GM12878 (cell line): ENCODE data around the gene CTSH. TPM values are rescaled to one million over a fixed set of nuclear protein-coding genes. Genes with fewer than 3 reads are reported as not detected.

Source experiments
- ATAC-seq: fragments of 200-7000 bp; cut with Tn5 transposase; 3 replicates; pipeline ENCODE4 v1.9.1; 2020; ENCODE audit warnings: mild to moderate bottlenecking, moderate library complexity
- BruUV-seq: library from RNA; stranded (reverse); fragments of 400-500 nt; replicated peaks from 2 replicates; lab custom pipeline; 2021; lab: Mats Ljungman, UMichigan
- CTCF ChIA-PET: fragments of 300-600 bp; sonication (Branson Sonifier 250); formaldehyde crosslinking; extraction: SDS; loops from one replicate; lab custom pipeline; 2021; ENCODE audit warnings: inconsistent platforms; lab: Yijun Ruan, JAX
- POLR2A ChIA-PET: fragments of 350-600 bp; formaldehyde crosslinking; extraction: SDS; loops from one replicate; lab custom pipeline; 2021; ENCODE audit warnings: inconsistent platforms; lab: Charles Lee
- RAD21 ChIA-PET: fragments of 300-600 bp; sonication (Branson Sonifier 250); formaldehyde crosslinking; loops from one replicate; lab custom pipeline; 2023; ENCODE audit warnings: antibody characterized with exemption; ENCODE audit not compliant: unreplicated experiment; lab: Charles Lee
- SMC1A ChIA-PET: fragments of 300-600 bp; sonication (Branson Sonifier 250); formaldehyde crosslinking; loops from one replicate; lab custom pipeline; 2023; ENCODE audit not compliant: unreplicated experiment, uncharacterized antibody; lab: Charles Lee
- DNase-seq: peaks from one replicate; pipeline ENCODE4 v3.0.0-alpha.2; 2011; ENCODE audit warnings: low read depth, low spot score
- FAIRE-seq: peaks from 3 replicates; lab custom pipeline; 2011; peaks lifted over from hg19 to GRCh38; lab: Jason Lieb, UNC
- H2AFZ ChIP-seq: 2 replicates; pipeline ENCODE4 v1.6.0; 2011; ENCODE audit warnings: low read depth, low read length, control low read depth; ENCODE audit not compliant: control insufficient read depth
- H3K27ac ChIP-seq: 2 replicates; pipeline ENCODE4 v1.5.1; 2011; ENCODE audit warnings: control low read depth; ENCODE audit not compliant: control insufficient read depth, insufficient read depth
- H3K27me3 ChIP-seq, 2 experiments: replicated peaks in 1 of 2; 2 replicates each; pipeline versions ENCODE4 v1.6.0 to v1.6.1; 2011; ENCODE audit warnings: low read length in 1 of 2; ENCODE audit not compliant: control insufficient read depth in 2 of 2, insufficient read depth in 2 of 2
- H3K36me3 ChIP-seq, 2 experiments: 2 replicates each; pipeline ENCODE4 v1.5.1; 2011; ENCODE audit warnings: low read length in 1 of 2; ENCODE audit not compliant: control insufficient read depth in 2 of 2, insufficient read depth in 2 of 2
- H3K4me1 ChIP-seq: 2 replicates; pipeline ENCODE4 v1.6.1; 2011; ENCODE audit warnings: mild to moderate bottlenecking, low read length, moderate library complexity, mixed read lengths; ENCODE audit not compliant: control insufficient read depth, insufficient read depth
- H3K4me2 ChIP-seq: 2 replicates; pipeline ENCODE4 v1.6.0; 2011; ENCODE audit warnings: control low read depth; ENCODE audit not compliant: control insufficient read depth, insufficient read depth
- H3K4me3 ChIP-seq: fragments of 200-600 bp; sonication (generic); 2 replicates; pipeline ENCODE4 v1.5.1; 2016
- H3K79me2 ChIP-seq: 2 replicates; pipeline ENCODE4 v1.6.0; 2011; ENCODE audit warnings: low read length; ENCODE audit not compliant: control insufficient read depth, insufficient read depth
- H3K9ac ChIP-seq: 2 replicates; pipeline ENCODE4 v1.8.0; 2011; ENCODE audit warnings: low read length, control low read depth, mixed read lengths; ENCODE audit not compliant: control insufficient read depth, insufficient read depth
- H3K9me3 ChIP-seq: replicated peaks from 3 replicates; pipeline ENCODE4 v1.5.1; 2011; ENCODE audit warnings: mild to moderate bottlenecking, low read length; ENCODE audit not compliant: control insufficient read depth, insufficient read depth
- H4K20me1 ChIP-seq: 2 replicates; pipeline ENCODE4 v1.6.0; 2011; ENCODE audit not compliant: control insufficient read depth, insufficient read depth
- CHD1 ChIP-seq: IDR thresholded peaks from 2 replicates; pipeline ENCODE4 v1.6.1; 2012; ENCODE audit warnings: low read depth, low read length, improper control_type of control experiment
- CHD4 ChIP-seq: fragments of 200-600 bp; sonication (generic); IDR thresholded peaks from 2 replicates; pipeline ENCODE4 v1.6.1; 2016; ENCODE audit warnings: mild to moderate bottlenecking
- E2F4 ChIP-seq: IDR thresholded peaks from 2 replicates; pipeline ENCODE4 v1.6.1; 2012; ENCODE audit warnings: low read depth, low read length, improper control_type of control experiment
- ESRRA ChIP-seq: IDR thresholded peaks from 2 replicates; pipeline ENCODE4 v1.6.1; 2012; ENCODE audit warnings: mild to moderate bottlenecking, low read length, improper control_type of control experiment
- HDGF ChIP-seq: fragments of 450-650 bp; IDR thresholded peaks from 2 replicates; pipeline ENCODE4 v1.6.1; 2016; ENCODE audit warnings: antibody characterized with exemption
- HSF1 ChIP-seq: fragments of 150-350 bp; IDR thresholded peaks from 2 replicates; pipeline ENCODE4 v1.6.1; 2014; ENCODE audit warnings: mild to moderate bottlenecking, low read depth, low read length
- REST ChIP-seq: IDR thresholded peaks from 2 replicates; pipeline ENCODE4 v1.6.1; 2012; ENCODE audit warnings: mild to moderate bottlenecking, low read depth, low read length
- RFX5 ChIP-seq: IDR thresholded peaks from 2 replicates; pipeline ENCODE4 v1.6.1; 2011; ENCODE audit warnings: low read depth, low read length, improper control_type of control experiment
- SMAD1 ChIP-seq: fragments of 450-650 bp; IDR thresholded peaks from 2 replicates; pipeline ENCODE4 v1.6.1; 2018; ENCODE audit warnings: mild to moderate bottlenecking, low read depth; ENCODE audit not compliant: partially characterized antibody
- ZBTB4 ChIP-seq: fragments of 450-650 bp; formaldehyde crosslinking; IDR thresholded peaks from 2 replicates; pipeline ENCODE4 v1.4.0; 2022; ENCODE audit warnings: mild to moderate bottlenecking, moderate library complexity
- WGBS: methylation state at CpG from one replicate; pipeline ENCODE4 v1.1.6; 2016; ENCODE audit warnings: low lambda C conversion rate; ENCODE audit not compliant: insufficient replicate concordance, insufficient coverage; ENCODE audit errors: missing lambda C conversion rate; 5-methylcytosine and 5-hydroxymethylcytosine counted together
- in situ Hi-C: fragments of 300-500 bp; cut with MboI; formaldehyde crosslinking; loops from 9 replicates; pipeline ENCODE4 v1.14.3; 2018; ENCODE audit warnings: mixed read lengths
- intact Hi-C: fragments of 100-400 bp; cut with micrococcal nuclease; formaldehyde crosslinking; loops from one replicate; pipeline ENCODE4 v1.14.2; 2022; ENCODE audit not compliant: unreplicated experiment
- polyA plus RNA-seq, 11 experiments: library from polyadenylated mRNA; depleted of rRNA in 4 of 11; unstranded in 6 of 11; stranded (reverse) in 5 of 11; fragments of >200 nt; fragmentation: Nextera tagmentation in 4 of 11; fragmentation: Illumina TruSeq in 1 of 11; extraction: Ambion mirVana in 4 of 11; extraction: Trizol in 1 of 11; gene quantifications; 1 replicate in 1 of 11; 2 replicates in 10 of 11; pipeline versions ENCODE4 v1.2.1 to v1.2.3, GENCODE V29; 2011 to 2016; ENCODE audit warnings: inconsistent platforms in 2 of 11, missing spikeins in 2 of 11, low read depth in 1 of 11
- total RNA-seq, 4 experiments: library from RNA; depleted of rRNA in 3 of 4; stranded (reverse); fragments of >200 nt in 3 of 4; fragmentation: Illumina TruSeq in 1 of 4; extraction: Trizol in 1 of 4; gene quantifications; 2 replicates each; pipeline versions ENCODE4 v1.2.1 to v1.2.3, GENCODE V29; 2013 to 2021

Gene CTSH
- total and polyA plus RNA-seq, 10 of the 15 experiments (the other 5 are each of a cell fraction or from before 2014, with no cell fraction given): 30.2 to 1,212 (median 519) TPM

- TF ChIP-seq ESRRA: no peak
Observed at GRCh38 chr15:78988361-78988911, 43.6 kb upstream of the CTSH start (continued).

GRCh38 chr15:78987556-78988360 lies 42.9 kb upstream of the CTSH start:
- BruUV-seq: TSS peak; percentile 89
- Histone ChIP-seq H3K4me2 (peak overlapping the region; percentile 41; the same call in 1 of the 2 replicates), H3K9me3 (no peaks in the 10 kb centered on the region; the same call in 2 of the 3 replicates), H3K4me3 (no peak overlapping the region), H4K20me1 (no peaks in the 10 kb centered on the region), H3K36me3 (no peaks in the 10 kb centered on the region), H3K27ac (peak overlapping the region; percentile 33; the same call in 1 of the 2 replicates), H2AFZ (peak overlapping the region; percentile 46; the same call in 1 of the 2 replicates), H3K4me1 (peaks cover 21% of the 10 kb centered on the region), H3K79me2 (no peaks in the 10 kb centered on the region), H3K9ac (no peak overlapping the region; the same call in 1 of the 2 replicates), H3K27me3 (no peaks in the 10 kb centered on the region)
- ChIA-PET CTCF (interaction anchor here (0.6 to 4.0 kb wide), 6 partner anchors 8 to 48 kb away, joined by 3 to 30 read pairs (median 16); no protein-coding TSS in a partner anchor), RAD21 (interaction anchor here (0.6 to 2.7 kb wide), 6 partner anchors 10 to 46 kb away, joined by 3 to 30 read pairs (median 4); no protein-coding TSS in a partner anchor), POLR2A (interaction anchor here (1.0 to 2.1 kb wide), 5 partner anchors 9 to 20 kb away, joined by 3 to 9 read pairs (median 6); no protein-coding TSS in a partner anchor), SMC1A (interaction anchor here (0.6 to 3.3 kb wide), 6 partner anchors 9 to 1848 kb away, joined by 3 to 17 read pairs (median 8); no protein-coding TSS in a partner anchor)
- DNase-seq (no peak), FAIRE-seq (no peak), ATAC-seq (peak; percentile 37)
- WGBS: 74% methylated on average over 10 of the region's 10 CpGs
- intact Hi-C loops (no loop called here), in situ Hi-C loops (loop anchor here (25.0 kb wide), 1 partner anchor 825 kb away; no protein-coding TSS in a partner anchor)
- TF ChIP-seq CHD1 (no peak), RFX5 (no peak), CHD4 (no peak), HSF1 (no peak), HDGF (no peak), ZBTB4 (CRISPR knock-in tag) (no peak), E2F4 (no peak), REST (no peak), SMAD1 (no peak)
